Mucosa of stomach (tissue), 1 donor: ENCODE data around the gene SIKE1.
"Not testable (repeated sequence)": the region's sequence is repeated elsewhere in the genome, so short reads cannot be mapped to it uniquely, and the experiment has no call there.

Experiments
- H3K27me3 ChIP-seq: one replicate; pipeline ENCODE4 v1.7.0; 2013; ENCODE audit warnings: mild to moderate bottlenecking, low read length; ENCODE audit not compliant: control insufficient read depth, insufficient read depth
- H3K36me3 ChIP-seq: one replicate; pipeline ENCODE4 v1.7.0; 2013; ENCODE audit warnings: low read length; ENCODE audit not compliant: control insufficient read depth, insufficient read depth
- H3K4me1 ChIP-seq: one replicate; pipeline ENCODE4 v1.7.0; 2013; ENCODE audit warnings: mild to moderate bottlenecking, low read length; ENCODE audit not compliant: control insufficient read depth, insufficient read depth
- H3K4me3 ChIP-seq: one replicate; pipeline ENCODE4 v1.7.0; 2013; ENCODE audit warnings: low read length
- H3K9ac ChIP-seq: one replicate; pipeline ENCODE4 v1.7.0; 2013; ENCODE audit warnings: mild to moderate bottlenecking, low read length, moderate library complexity
- H3K9me3 ChIP-seq: one replicate; pipeline ENCODE4 v1.7.0; 2013; ENCODE audit warnings: mild to moderate bottlenecking, low read length, moderate library complexity; ENCODE audit not compliant: control insufficient read depth
- donor health status: Pancreatic carcinoma.

The SIKE1 gene

DNA sequence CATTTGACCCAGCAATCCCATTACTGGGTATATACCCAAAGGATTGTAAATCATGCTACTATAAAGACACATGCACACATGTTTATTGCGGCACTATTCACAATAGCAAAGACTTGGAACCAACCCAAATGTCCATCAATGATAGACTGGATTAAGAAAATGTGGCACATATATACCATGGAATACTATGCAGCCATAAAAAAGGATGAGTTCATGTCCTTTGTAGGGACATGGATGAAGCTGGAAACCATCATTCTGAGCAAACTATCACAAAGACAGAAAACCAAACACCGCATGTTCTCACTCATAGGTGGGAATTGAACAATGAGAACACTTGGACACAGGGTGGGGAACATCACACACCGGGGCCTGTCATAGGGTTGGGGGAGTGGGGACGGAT, 3.8 kb downstream of the SIKE1 start:
- not testable (repeated sequence) for H3K27me3 ChIP-seq, H3K36me3 ChIP-seq, H3K9ac ChIP-seq, H3K9me3 ChIP-seq, H3K4me3 ChIP-seq, H3K4me1 ChIP-seq

DNA sequence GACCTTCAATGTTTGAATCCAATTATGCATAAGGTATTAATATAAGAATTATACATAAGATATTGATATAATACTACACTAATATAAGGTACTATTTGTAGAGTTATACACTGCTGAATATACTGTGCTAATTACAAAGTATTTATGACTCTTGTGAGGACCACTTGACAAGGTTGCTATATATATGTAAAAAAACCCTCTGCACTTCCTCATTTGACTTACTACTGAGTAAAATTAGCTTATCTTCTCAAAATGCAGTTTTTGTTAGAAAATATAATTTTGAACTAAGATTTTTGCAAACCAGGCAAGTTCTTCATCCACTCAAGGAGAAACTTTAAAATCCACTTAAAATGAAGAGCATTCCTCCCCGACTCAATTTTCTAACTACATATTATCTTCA, 8.5 kb downstream of the SIKE1 start:
- Histone ChIP-seq H3K4me1 (no peaks in the 10 kb centered on the region), H3K9ac (no peak overlapping the region), H3K9me3 (no peaks in the 10 kb centered on the region), H3K27me3 (no peaks in the 10 kb centered on the region), H3K36me3 (no peaks in the 10 kb centered on the region), H3K4me3 (no peak overlapping the region)

- no peaks in the 10 kb centered on the region for H3K9me3 ChIP-seq
- no peak overlapping the region for H3K9ac ChIP-seq
- H3K4me1 ChIP-seq: no peaks in the 10 kb centered on the region
- H3K36me3 ChIP-seq: no peaks in the 10 kb centered on the region
- no peak overlapping the region for H3K4me3 ChIP-seq
- no peaks in the 10 kb centered on the region for H3K27me3 ChIP-seq
These were observed 9.5 kb downstream of the SIKE1 start for GRCh38 chr1:114770989-114771388.

DNA sequence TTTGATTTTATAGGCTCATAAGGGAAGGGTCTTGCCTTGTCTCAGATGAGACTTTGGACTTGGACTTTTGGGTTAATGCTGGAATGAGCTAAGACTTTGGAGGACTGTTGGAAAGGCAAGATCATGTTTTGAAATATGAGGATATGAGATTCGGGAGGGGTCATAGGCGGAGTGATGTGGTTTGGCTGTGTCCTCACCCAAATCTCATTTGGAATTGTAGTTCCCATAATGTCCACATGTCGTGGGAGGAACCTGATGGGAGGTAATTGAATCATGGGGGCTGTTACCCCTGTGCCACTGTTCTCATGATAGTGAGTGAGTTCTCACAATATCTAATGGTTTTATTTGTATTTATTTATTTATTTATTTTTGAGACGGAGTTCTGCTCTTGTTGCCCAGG, 15.8 kb downstream of the SIKE1 start:
- Histone ChIP-seq H3K4me3 (no peak overlapping the region), H3K9me3 (no peaks in the 10 kb centered on the region), H3K27me3 (no peaks in the 10 kb centered on the region), H3K9ac (no peak overlapping the region), H3K4me1 (no peaks in the 10 kb centered on the region), H3K36me3 (no peaks in the 10 kb centered on the region)

- Histone ChIP-seq H3K36me3 (no peaks in the 10 kb centered on the region), H3K4me1 (peaks cover 24% of the 10 kb centered on the region), H3K27me3 (no peaks in the 10 kb centered on the region), H3K9me3 (no peaks in the 10 kb centered on the region), H3K4me3 (peak overlapping the region; percentile 100), H3K9ac (peak overlapping the region; percentile 100)
These were observed 22.1 kb downstream of the SIKE1 start for GRCh38 chr1:114758256-114758832.

DNA sequence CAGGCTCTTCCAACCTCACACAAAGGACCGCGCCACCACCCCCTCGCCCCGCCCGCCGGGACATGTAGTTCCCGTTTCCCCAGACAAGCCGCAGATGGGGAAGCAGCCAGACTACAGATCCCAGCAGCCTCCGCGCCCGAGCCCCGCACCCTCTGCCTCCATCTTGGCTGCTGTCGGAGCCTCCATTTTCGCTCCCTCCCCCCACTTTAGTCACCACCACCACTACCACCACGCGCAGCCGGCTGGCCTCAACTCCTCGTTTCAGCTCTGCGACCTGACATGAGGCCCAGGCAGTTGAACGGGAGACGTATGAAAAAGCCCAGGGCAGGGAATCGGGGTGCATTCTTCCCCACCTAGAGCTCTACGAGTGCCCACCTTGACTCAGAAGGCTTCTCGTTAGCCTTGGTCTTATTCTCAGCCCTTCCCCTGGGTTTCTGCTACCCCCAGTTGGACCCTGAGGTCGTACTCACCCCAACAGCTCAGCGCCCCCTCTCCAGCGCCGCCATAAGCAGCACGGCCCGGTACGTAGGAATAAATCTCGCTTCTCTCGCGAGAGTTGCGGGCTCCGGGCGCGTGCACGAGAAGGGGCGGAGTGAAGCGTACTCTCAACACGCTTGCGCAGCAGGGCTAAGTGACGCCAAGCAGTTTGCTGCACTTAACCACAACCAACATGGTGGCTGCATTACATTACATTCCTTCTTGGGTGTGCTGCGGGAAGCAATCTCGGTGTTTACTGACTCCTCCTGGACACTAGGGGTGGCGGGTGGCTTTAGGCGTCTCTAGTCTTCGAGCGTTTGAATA, 22.8 kb downstream of the SIKE1 start, which contains the start of gene CSDE1:
TSS of gene CSDE1 (minus strand) at position 530 of the 801 bp plus-strand sequence. CDS start 18,094 bp downstream, outside the sequence.
- no peaks in the 10 kb centered on the region for H3K27me3 ChIP-seq
- peak within 1 kb of the TSS; percentile 100 for H3K9ac ChIP-seq
- H3K36me3 ChIP-seq: no peaks in the 10 kb centered on the region
- H3K9me3 ChIP-seq: no peaks in the 10 kb centered on the region
- peaks cover 25% of the 10 kb centered on the region for H3K4me1 ChIP-seq
- peak within 1 kb of the TSS; percentile 100 for H3K4me3 ChIP-seq

DNA sequence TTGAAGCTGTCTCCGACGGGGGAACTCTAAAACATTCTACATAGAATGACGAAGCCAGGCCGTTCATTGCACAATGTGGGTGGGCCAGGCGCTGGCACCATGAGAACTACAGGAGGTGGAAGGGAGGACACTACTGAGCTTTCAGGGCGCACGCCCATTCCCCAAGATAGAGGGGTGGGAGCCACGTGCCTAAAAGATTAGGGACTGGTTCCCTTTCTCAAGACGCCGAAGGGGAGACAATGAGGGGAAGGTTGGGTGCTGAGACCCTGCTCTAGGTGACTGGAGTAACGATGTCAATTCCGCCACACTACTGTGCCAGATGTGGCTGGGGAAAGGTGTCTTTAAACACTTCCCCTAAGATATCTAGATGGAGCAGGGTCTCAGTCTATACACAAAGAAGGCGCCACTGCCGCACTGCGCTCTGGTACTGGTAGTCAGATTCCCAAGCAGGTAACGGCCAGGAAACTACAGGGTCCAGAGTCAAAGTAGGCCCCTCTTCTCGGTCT, 23.5 kb downstream of the SIKE1 start:
- Histone ChIP-seq H3K4me3 (peak overlapping the region; percentile 100), H3K27me3 (no peaks in the 10 kb centered on the region), H3K9me3 (no peaks in the 10 kb centered on the region), H3K4me1 (peaks cover 31% of the 10 kb centered on the region), H3K9ac (peak overlapping the region; percentile 100), H3K36me3 (no peaks in the 10 kb centered on the region)

- H3K4me1 ChIP-seq: peaks cover 37% of the 10 kb centered on the region
- H3K36me3 ChIP-seq: no peaks in the 10 kb centered on the region
- H3K9ac ChIP-seq: peak overlapping the region; percentile 100
These were observed 24.2 kb downstream of the SIKE1 start for GRCh38 chr1:114756009-114756892.

GRCh38 chr1:114755006-114755931, 25.2 kb downstream of the SIKE1 start:
- H3K36me3 ChIP-seq: no peaks in the 10 kb centered on the region
- H3K27me3 ChIP-seq: no peaks in the 10 kb centered on the region
- no peak overlapping the region for H3K9ac ChIP-seq
- no peaks in the 10 kb centered on the region for H3K9me3 ChIP-seq
- no peak overlapping the region for H3K4me3 ChIP-seq
- peaks cover 44% of the 10 kb centered on the region for H3K4me1 ChIP-seq

More at GRCh38 chr1:114756009-114756892, 24.2 kb downstream of the SIKE1 start:
- Histone ChIP-seq H3K4me3 (peak overlapping the region; percentile 100), H3K27me3 (no peaks in the 10 kb centered on the region), H3K9me3 (no peaks in the 10 kb centered on the region)

DNA sequence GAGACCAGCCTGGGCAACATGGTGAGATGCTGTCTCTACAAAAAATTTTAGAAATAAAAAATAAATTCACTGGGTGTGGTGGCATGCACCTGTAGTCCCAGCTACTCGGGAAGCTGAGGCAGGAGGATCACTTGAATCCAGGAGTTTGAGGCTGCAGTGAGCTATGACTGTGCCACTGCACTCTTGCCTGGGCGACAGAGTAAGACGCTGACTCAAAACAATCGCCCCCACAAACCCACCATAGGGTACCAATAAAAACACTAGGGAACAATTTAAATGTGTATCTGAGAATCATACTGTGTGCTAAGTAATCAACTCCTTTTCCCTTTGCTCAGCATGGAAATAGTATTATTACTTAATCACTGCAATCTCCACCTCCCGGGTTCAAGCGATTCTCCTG, 26.8 kb downstream of the SIKE1 start:
- not testable (repeated sequence) for H3K9ac ChIP-seq, H3K9me3 ChIP-seq, H3K4me3 ChIP-seq, H3K27me3 ChIP-seq, H3K36me3 ChIP-seq
- H3K4me1 ChIP-seq: peaks cover 48% of the 10 kb centered on the region

DNA sequence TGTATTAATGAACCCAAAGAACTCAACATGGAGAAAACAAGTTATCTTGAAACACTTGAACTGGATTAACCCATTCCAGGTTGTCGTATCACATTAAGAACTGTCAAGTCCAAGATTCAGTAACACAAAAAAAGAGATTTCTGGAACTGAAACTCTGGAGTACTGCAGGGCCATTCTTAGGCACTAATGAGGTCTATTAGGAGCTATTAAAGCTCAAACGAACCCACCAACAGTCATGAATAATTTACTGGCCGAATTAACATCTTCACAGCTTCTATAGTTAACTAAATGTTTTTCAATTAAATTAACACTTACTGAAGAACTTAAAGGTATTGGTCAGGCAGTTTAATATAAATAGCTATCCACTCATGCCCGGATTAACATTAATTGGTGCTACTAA, 27.3 kb downstream of the SIKE1 start:
- H3K27me3 ChIP-seq: no peaks in the 10 kb centered on the region
- no peaks in the 10 kb centered on the region for H3K36me3 ChIP-seq
- peaks cover 43% of the 10 kb centered on the region for H3K4me1 ChIP-seq
- no peak overlapping the region for H3K4me3 ChIP-seq
- H3K9me3 ChIP-seq: no peaks in the 10 kb centered on the region
- no peak overlapping the region for H3K9ac ChIP-seq
